ENCODE data around the gene IFT27. TPM values are rescaled to one million over a fixed set of nuclear protein-coding genes. Genes with fewer than 3 reads are reported as not detected.

Gene IFT27
- total and polyA plus RNA-seq, 2 of the 4 experiments (the other 2 are of a cell fraction), result 14.5 to 26.9 TPM

DNA sequence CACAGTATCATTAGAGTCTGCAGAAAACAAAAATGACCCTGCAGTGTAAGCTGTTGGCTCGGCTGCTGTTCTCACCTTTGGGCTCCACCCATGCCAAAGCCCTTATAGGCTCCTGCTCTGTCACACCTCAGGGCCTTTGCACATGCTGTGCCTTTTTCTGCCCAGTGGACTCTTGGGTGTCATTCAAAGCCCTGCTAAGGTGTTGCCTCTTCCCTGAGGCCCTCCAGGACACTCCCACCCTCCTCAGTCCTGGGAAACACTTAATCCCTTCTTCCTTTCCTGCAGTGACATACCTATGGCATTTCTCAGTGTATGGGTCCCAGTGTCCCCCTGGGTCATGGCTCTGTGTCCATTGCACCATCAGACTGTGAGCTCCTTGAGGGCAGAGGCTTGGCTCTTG is 43.3 kb downstream of the IFT27 start:
- Histone ChIP-seq H3K56ac (ENCODE audit: extremely low read depth, insufficient read depth, low read length) (no peak overlapping the region), H3K4me2 (ENCODE audit: low read depth, low read length) (no peak overlapping the region), H3K79me1 (ENCODE audit: low read depth in 1 of 2, low read length in 2 of 2) (no peaks in the 10 kb centered on the region), H3K4me1 (ENCODE audit: control insufficient read depth, insufficient read depth, low read length) (no peaks in the 10 kb centered on the region), H3K27ac (ENCODE audit: insufficient read depth, low read length) (no peak overlapping the region), H2AK9ac (replicated peaks; ENCODE audit: low read depth, low read length, poor library complexity) (peak overlapping the region; percentile 16), H3K14ac (replicated peaks; ENCODE audit: low read depth, low read length) (no peak overlapping the region), H3K27me3 (ENCODE audit: control insufficient read depth, insufficient read depth, low read length) (peaks cover 17% of the 10 kb centered on the region), H3K9me3 (ENCODE audit: control insufficient read depth, insufficient read depth, low read length) (no peaks in the 10 kb centered on the region), H3K18ac (ENCODE audit: low read depth, low read length) (no peak overlapping the region), H2AFZ (replicated peaks; ENCODE audit: low read length, poor library complexity) (no peak overlapping the region), H3K4ac (ENCODE audit: low read depth, low read length) (no peak overlapping the region), H2BK5ac (ENCODE audit: low read depth, low read length, poor library complexity, severe bottlenecking) (no peak overlapping the region), H3K23ac (ENCODE audit: low read depth, low read length) (no peak overlapping the region), H4K5ac (ENCODE audit: low read depth, low read length) (no peak overlapping the region), H2BK120ac (ENCODE audit: low read depth, low read length) (no peak overlapping the region), H3K9me1 (ENCODE audit: insufficient read depth, low read length) (0 out of 2 replicates have a peak, but pooled peaks cover 4% of the 10 kb centered on the region), H2AK5ac (ENCODE audit: low read depth, low read length) (no peak overlapping the region), H3K4me3 (ENCODE audit: insufficient read depth, low read depth, low read length) (no peak overlapping the region), H4K8ac (ENCODE audit: low read depth in 2 of 2, low read length in 2 of 2) (no peak overlapping the region), H4K20me1 (ENCODE audit: insufficient read depth, low read length) (no peaks in the 10 kb centered on the region; the same call in 1 of the 2 replicates), H4K91ac (ENCODE audit: insufficient read depth, low read depth, low read length) (no peak overlapping the region), H3K36me3 (ENCODE audit: control insufficient read depth, insufficient read depth, low read length) (no peaks in the 10 kb centered on the region), H2BK20ac (ENCODE audit: low read depth, low read length) (no peak overlapping the region), H2BK15ac (ENCODE audit: low read depth, low read length) (no peak overlapping the region), H3K9ac (ENCODE audit: low read depth, low read length) (no peak overlapping the region)
- WGBS, 2 experiments (ENCODE audit: extremely low coverage in 2 of 2, insufficient read length in 1 of 2), result 29% methylated on average over 1 of the region's 1 CpG; no CpG with 5 or more reads in 1 of the 2 experiments
- dilution Hi-C loops (cut with HindIII; ENCODE audit: low sequenced_read_pairs, unreplicated experiment) (no loop called here), intact Hi-C loops (cut with micrococcal nuclease) (no loop called here), in situ Hi-C loops (cut with MboI; ENCODE audit: low sequenced_read_pairs) (no loop called here)
- no TSS peak for BruUV-seq (replicated peaks)
- POLR2A ChIA-PET (ENCODE audit: unreplicated experiment), result no interaction called here
- CTCF ChIA-PET, result no interaction called here
- DNase-seq (no peak), ATAC-seq (ENCODE audit: low read depth) (no peak)
- TF ChIP-seq RFX5 (IDR thresholded peaks at IDR 0.05; ENCODE audit: low read depth, low read length), result no peak
- TF ChIP-seq CTCF (conservative IDR thresholded peaks at IDR 0.05; ENCODE audit: low read depth, low read length), result no peak
- TF ChIP-seq NFE2L2 (IDR thresholded peaks at IDR 0.05; ENCODE audit: low read depth, low read length), result no peak
- no peak for TF ChIP-seq MXI1 (IDR thresholded peaks at IDR 0.05; ENCODE audit: borderline replicate concordance, low read depth, low read length)
- no peak for TF ChIP-seq FOS (IDR thresholded peaks at IDR 0.05; ENCODE audit: low read depth, low read length)
- no peak for TF ChIP-seq MAZ (IDR thresholded peaks at IDR 0.05; ENCODE audit: borderline replicate concordance, low read depth, low read length)
- TF ChIP-seq SMC3 (IDR thresholded peaks at IDR 0.05; ENCODE audit: low read depth, low read length), result no peak
- TF ChIP-seq, protein P1, sequence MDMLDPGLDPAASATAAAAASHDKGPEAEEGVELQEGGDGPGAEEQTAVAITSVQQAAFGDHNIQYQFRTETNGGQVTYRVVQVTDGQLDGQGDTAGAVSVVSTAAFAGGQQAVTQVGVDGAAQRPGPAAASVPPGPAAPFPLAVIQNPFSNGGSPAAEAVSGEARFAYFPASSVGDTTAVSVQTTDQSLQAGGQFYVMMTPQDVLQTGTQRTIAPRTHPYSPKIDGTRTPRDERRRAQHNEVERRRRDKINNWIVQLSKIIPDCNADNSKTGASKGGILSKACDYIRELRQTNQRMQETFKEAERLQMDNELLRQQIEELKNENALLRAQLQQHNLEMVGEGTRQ (IDR thresholded peaks at IDR 0.05; ENCODE audit: low read depth, low read length), result no peak
- TF ChIP-seq CHD1 (IDR thresholded peaks at IDR 0.05; ENCODE audit: low read depth, low read length), result no peak
- TF ChIP-seq ELK1 (IDR thresholded peaks at IDR 0.05; ENCODE audit: borderline replicate concordance, low read depth, low read length), result no peak

Data from IMR-90 (cell line).